GM19043 (cell line): Measurements from ENCODE around the gene TMEM45B.

ENCODE experiments used
- ATAC-seq: cut with Tn5 transposase; IDR thresholded peaks from one replicate; pipeline ENCODE4 v1.9.1; 2021; ENCODE audit warnings: low read depth; ENCODE audit not compliant: unreplicated experiment

The TMEM45B gene

DNA sequence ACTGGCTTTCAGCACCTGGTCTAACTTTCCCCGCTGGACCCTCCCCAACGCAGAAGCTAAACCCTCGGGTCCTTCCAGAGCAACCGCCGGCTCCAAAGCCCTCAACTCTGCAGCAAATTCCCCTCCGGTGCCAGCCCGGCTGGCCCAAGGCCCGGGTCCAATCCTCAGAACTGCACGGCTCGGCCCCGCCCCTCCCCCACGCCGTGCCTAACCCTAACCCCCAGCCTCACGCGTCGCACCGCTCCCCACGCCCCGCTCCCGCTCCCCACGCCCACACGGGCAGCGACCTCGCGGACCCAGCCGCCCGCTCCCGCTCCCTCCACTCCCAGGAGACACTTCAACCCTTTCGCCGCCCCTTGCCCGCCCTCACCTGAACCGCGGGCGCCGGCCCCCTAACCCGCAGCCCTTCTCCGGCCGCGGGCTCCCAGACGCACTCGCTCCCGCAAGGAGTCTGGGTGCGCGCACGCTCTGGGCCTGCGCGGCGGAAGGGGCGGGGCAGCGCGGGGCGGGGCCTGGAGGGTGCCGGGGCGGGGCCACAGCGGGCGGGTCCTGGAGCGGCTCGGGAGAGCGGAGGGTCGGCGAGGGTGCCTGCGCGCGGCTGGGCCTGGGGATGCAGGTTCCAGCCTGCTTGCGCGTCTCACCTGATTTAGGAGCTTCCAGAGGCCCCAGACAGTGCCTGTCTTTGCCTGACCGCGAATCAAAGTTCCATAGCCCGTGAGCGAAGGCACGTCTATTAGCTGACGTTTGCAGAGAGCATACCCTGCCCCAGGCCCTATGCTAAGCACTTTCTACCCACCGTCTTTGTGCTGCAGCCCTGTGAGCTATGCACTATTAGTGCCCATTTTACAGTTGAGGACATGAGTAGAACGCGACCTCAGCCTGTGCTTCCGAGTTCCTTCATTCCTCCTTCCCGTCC is 79.7 kb downstream of the TMEM45B start, which contains the start of gene NFRKB:
TSS of gene NFRKB (minus strand) at position 453 of the 916 bp plus-strand sequence. CDS start 2,729 bp downstream, outside the sequence.
- ATAC-seq: peak; percentile 90

DNA sequence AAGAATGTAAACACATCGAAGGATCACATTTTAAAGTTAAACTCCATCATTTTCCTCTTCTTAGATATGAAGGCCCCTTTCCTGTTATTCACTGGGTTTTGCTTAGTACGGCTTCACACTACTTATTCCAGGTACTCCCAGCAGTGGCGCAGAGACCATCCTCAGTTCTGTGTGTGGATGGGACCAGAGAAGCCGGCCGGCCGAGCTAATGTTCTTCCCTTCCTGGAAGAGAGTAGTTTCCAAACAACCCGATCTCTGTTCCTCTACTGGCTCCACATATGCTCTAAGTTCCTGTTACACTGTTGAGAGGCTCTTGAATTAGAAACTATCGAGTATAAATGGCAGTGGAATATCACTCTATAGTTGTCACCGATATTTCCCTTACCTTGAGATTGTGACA is 80.4 kb downstream of the TMEM45B start:
- no peak for ATAC-seq

DNA sequence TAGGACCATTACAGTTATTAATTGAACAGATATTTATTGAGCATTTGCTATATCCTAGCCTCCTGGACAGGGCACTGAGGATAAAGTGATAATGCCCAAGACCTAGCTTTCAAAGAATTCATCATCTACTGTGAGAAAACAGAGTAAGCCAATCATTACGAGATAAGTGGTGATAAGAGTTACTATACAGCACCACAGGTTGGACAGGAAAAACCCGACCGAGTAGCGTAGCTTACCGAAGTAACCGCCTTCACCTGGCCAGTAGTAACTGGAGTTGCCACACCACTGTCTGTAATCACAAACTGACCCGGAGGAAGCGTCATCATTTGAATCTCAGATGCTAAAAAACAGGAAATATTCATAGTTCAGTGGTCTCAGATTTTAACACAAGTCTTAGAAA is 89.8 kb downstream of the TMEM45B start:
- ATAC-seq: no peak
